GM18867 (cell line): ENCODE results near the gene ZP2.
"Not testable (repeated sequence)": the region's sequence is repeated elsewhere in the genome, so short reads cannot be mapped to it uniquely, and the experiment has no call there.

Source experiments
- ATAC-seq: cut with Tn5 transposase; IDR thresholded peaks from one replicate; pipeline ENCODE4 v1.9.1; 2021; ENCODE audit warnings: mild to moderate bottlenecking, moderate library complexity; ENCODE audit not compliant: unreplicated experiment

Gene ZP2

DNA sequence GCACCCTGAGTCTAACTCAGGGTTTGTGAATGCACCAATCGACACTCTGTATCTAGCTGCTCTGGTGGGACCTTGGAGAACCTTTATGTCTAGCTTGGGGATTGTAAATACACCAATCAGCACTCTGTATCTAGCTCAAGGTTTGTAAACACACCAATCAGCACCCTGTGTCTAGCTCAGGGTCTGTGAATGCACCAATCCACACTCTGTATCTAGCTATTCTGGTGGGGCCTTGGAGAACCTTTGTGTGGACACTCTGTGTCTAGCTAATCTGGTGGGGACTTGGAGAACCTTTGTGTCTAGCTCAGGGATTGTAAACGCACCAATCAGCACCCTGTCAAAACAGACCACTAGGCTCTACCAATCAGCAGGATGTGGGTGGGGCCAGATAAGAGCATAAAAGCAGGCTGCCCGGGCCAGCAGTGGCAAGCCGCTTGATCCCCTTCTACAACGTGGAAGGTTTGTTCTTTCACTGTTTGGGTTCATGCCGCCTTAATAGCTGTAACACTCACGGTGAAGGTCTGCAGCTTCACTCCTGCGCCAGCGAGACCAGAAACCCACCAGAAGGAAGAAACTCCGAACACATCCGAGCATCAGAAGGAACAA lies 58.1 kb downstream of the ZP2 start:
- not testable (repeated sequence) for ATAC-seq

GRCh38 chr16:21152160-21153030 lies 59.0 kb downstream of the ZP2 start:
- not testable (repeated sequence) for ATAC-seq

DNA sequence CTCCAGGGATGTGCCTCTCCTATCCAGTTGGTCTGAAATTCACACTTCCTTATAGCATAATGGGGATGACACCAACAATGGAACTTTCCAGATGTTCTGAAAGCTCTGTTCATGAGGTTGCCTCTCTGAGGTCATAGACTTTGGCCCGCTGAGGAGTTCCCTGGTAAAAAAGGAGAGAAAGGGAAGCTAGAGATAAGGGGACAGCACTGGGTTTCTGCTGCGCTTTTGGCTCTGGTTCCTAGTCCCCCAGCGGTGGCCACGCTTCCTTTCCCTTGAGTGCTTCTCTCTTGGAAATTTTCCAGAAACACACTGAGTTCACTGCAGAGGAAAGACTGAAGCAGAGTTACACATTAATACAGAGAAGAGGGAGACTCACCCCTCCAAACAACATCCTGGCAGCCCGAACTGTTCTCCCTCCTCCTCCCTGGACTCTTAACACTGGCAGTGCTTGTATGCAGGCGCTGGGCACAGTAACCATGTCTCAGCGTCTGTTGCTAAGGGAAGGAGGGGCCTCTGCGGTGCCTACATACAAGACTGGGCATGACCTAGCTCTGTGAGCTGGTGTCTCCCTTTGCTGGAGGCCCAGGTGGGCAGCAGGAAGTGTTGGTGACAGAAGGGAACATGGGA lies 60.9 kb downstream of the ZP2 start, which contains the start of gene DNAH3:
Gene DNAH3 (minus strand): TSS at position 472 of the 627 bp plus-strand sequence. CDS start 527 bp downstream, outside the sequence.
- ATAC-seq, result no peak
